Coronary artery (tissue), 2 donors: ENCODE data around the gene LRTM2.
A peak's percentile ranks its signal among the peaks of the same experiment; 100 is the strongest.

Source experiments
- DNase-seq: peaks from one replicate; pipeline ENCODE4 v3.0.0-alpha.2; 2017; ENCODE audit warnings: low spot score
- H3K27ac ChIP-seq, 2 donors: fragments of 200-600 bp; sonication (generic); one replicate each; pipeline ENCODE4 v1.5.1; 2016 to 2019
- H3K4me3 ChIP-seq: fragments of 200-600 bp; sonication (generic); 2 replicates; pipeline ENCODE4 v1.5.1; 2016; ENCODE audit warnings: mild to moderate bottlenecking, moderate library complexity
- TF ChIP-seq, protein P1 (sequence below): fragments of 200-600 bp; sonication (generic); IDR thresholded peaks from one replicate; pipeline ENCODE4 v1.5.1; 2019; ENCODE audit warnings: antibody characterized with exemption

Gene LRTM2

DNA sequence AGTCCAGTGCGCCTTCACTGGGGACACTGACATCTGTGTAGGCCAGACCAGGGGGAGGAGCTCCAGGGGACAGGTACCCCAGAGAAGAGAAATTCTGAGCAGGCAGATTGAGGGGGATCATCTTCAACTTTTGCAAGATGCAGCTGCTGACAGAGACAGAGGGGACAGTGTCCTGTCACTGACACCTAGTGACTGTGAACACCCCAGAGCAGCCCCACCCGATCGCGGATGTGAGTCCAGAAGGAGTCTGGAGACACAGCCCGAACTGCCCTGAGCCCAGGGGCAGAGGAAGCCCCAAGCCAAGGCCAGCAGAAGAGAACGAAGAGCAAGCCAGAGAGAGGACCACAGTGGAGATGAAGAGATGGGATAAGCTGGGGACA, 21.7 kb upstream of the LRTM2 start:
- Histone ChIP-seq H3K27ac (no peak overlapping the region), H3K4me3 (no peak overlapping the region)
- peak; percentile 75 for DNase-seq
- TF ChIP-seq, protein P1, sequence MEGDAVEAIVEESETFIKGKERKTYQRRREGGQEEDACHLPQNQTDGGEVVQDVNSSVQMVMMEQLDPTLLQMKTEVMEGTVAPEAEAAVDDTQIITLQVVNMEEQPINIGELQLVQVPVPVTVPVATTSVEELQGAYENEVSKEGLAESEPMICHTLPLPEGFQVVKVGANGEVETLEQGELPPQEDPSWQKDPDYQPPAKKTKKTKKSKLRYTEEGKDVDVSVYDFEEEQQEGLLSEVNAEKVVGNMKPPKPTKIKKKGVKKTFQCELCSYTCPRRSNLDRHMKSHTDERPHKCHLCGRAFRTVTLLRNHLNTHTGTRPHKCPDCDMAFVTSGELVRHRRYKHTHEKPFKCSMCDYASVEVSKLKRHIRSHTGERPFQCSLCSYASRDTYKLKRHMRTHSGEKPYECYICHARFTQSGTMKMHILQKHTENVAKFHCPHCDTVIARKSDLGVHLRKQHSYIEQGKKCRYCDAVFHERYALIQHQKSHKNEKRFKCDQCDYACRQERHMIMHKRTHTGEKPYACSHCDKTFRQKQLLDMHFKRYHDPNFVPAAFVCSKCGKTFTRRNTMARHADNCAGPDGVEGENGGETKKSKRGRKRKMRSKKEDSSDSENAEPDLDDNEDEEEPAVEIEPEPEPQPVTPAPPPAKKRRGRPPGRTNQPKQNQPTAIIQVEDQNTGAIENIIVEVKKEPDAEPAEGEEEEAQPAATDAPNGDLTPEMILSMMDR, result no peak

DNA sequence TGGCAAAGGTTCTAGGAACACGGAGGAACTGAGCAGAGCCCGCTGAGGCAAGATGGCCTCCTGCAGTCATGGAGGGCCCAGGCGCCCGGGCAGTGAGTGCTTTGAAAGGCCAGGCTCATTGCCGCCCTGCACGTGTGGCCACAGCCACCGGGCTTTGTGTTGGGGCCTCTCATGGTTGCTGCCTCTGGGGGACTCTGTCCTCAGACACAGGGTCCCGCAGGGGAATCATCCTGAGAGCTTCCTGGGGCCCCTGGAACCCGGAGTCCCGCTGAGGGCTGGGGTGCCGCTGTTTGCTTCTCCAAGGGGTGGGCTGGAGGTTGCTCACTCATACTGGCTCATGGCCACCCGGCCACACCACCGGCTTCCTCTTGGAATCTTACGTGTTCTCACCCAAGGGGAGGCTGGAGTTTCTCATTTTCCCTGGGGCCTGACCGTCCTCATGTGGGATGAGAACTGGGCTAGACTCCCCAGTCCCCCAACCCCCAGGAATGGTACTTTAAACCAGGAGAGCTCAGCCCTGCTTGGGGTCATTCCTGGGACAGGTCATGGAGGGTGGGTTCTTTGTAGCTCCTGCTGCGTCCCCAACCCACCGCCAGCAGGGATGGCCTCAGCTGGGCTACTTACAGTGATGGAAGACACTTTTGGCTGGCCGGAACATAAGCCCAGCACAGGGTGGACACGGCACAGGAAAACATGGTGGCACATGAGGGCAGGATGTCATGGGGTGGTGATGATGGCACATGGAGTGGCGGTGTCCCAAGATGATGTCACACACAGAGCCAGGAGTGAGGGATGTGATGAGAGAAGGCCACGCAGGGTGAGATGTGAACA, 21.1 kb upstream of the LRTM2 start:
- DNase-seq, result peak; percentile 73
- H3K27ac ChIP-seq, result no peak overlapping the region
- H3K4me3 ChIP-seq, result no peak overlapping the region
- TF ChIP-seq, protein P1, result no peak

DNA sequence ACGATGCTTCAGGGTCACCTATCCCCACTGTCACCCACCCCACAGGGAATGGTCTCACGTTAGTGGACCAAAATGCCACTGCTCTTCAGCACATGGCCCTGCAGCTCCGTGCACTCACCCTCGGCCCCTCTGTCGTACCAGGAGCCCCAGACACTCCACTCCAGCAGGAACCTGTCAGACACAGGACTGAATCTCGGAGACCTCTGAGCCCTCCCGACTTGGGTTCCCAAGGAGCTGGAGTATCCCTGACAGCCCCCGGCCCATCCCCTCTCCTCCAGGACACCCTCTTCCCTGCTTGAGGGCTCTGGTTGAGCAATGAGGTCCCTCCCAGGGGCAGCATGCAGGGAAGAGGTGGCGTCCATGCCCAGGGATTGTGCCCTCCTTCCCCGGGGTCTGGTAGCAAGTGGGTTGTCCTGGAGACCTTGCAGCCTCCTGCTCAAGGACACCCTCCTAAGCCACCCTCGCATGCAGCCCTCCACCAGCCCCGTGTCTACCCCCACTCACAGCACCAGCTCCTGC, 20.4 kb upstream of the LRTM2 start:
- Histone ChIP-seq H3K27ac (no peak overlapping the region), H3K4me3 (no peak overlapping the region)
- TF ChIP-seq, protein P1, result no peak
- DNase-seq, result peak; percentile 69

DNA sequence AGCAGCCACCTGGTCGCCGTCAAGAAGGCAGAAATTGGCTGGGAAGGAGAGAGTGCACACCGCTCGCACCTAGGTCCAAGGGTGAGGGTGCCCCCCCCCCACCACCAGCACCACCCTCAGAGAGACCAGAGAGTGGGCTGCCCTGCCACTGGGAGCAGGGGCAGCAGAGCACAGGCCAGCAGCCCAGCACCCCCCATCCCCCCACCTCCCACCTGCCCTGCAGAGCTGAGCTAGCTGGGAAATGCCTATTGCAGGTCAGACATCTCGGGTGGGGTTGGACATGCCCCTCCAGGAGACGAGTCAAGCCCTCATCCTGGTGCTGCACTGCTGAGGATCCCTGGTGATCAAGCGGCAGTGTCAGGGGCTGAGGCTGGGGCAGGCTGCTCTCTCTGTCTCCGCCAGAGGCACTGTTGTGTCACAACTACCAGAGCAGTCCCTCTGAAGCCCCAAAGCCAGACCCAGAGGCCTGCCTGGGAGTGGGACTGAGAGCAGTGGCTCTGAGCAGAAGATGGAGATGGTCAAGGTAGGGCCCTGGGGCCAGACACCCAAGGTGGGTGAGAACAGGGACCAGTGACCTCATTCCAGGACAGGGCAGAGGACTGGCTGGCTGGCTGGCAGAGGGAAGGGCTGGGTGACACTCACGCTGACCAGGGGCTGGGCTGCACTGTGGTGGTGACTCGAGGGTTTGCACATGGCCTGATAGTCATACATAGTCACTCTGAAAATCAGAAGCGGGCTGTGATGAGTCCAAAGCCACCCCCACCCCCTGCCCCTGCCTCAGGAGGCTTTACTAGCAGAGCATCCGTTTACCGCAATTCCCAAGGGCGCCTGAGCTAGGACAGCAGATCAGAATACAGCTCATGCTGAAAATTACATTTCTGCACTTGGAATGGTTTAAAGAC, 19.7 kb upstream of the LRTM2 start:
- DNase-seq, result peak; percentile 71
- TF ChIP-seq, protein P1, result no peak

DNA sequence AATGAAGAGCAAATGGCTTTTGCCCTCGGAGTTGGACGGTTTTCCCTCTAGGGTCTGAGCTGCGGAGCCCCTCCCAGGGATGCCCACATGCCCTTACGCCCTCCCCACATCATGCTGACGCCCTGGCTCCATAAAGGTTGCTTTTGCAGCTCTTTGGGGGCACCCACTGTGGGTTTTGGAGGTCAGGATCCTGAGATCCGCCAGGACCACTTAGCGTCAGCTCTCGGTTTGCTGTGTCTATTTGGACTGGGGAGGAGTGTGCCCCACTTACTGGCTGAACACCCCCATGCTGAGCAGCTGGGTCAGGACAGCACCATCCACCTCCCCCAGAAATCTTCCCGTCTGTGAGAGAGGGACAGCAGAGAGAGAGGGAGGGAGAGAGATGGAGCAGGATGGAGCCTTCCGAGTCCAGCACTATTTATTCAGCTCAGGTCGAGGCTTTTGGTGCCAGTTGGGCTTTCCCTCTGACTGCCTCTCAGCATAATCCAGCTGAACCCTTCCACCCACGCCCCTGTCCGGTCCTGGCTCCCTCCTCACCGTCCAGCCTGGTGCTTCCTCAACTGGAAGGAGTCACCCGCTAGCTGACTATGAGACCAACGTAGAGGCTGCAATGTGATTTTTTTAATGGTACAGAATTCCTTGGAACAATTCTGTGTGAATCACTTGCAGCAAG, 18.9 kb upstream of the LRTM2 start:
- Histone ChIP-seq H3K27ac (no peak overlapping the region), H3K4me3 (no peak overlapping the region)
- TF ChIP-seq, protein P1, result no peak
- DNase-seq, result peak; percentile 53

More for the DNA sequence above, 19.7 kb upstream of the LRTM2 start:
- Histone ChIP-seq H3K27ac (no peak overlapping the region), H3K4me3 (no peak overlapping the region)

DNA sequence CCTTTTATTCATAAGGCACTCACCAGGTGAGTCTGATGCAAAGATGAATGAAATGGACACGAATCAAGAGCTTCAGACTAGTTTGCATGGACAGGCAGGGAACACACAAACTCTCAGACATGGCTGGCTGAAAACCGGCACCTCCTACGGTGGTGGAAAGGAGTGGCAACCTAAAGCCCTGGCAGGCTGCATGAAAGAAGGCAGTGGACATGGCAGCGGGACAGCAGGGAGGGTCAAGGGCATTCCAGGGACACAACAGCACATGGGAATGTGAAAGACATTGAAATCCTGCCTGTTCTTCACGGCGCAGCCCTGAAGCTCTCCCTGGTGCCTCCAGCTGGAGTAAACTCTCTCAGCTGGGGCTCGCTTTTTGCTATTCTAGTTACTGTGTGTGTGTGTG, 16.6 kb upstream of the LRTM2 start:
- TF ChIP-seq, protein P1, result no peak
- H3K4me3 ChIP-seq, result no peak overlapping the region
- no peak for DNase-seq
- H3K27ac ChIP-seq, result no peak overlapping the region
